ENCODE results near the gene ZNF609.

The ZNF609 gene

GRCh38 chr15:64678126-64678819 is 217.9 kb downstream of the ZNF609 start:
- no peak for DNase-seq

GRCh38 chr15:64680097-64680496 is 219.7 kb downstream of the ZNF609 start:
- no peak for DNase-seq

GRCh38 chr15:64681424-64682024 is 221.1 kb downstream of the ZNF609 start:
- peak; percentile 18 for DNase-seq

GRCh38 chr15:64682255-64682654 is 221.9 kb downstream of the ZNF609 start:
- no peak for DNase-seq

GRCh38 chr15:64683378-64683777 is 223.0 kb downstream of the ZNF609 start:
- DNase-seq = no peak

GRCh38 chr15:64685230-64685888 is 225.0 kb downstream of the ZNF609 start:
- no peak for DNase-seq

GRCh38 chr15:64686130-64686735 is 225.9 kb downstream of the ZNF609 start:
- peak; percentile 36 for DNase-seq

- no peak for DNase-seq
Measured at GRCh38 chr15:64687172-64687571, 226.8 kb downstream of the ZNF609 start.

- DNase-seq = no peak
Measured at GRCh38 chr15:64687688-64688087, 227.3 kb downstream of the ZNF609 start.

- DNase-seq = no peak
Measured at GRCh38 chr15:64688770-64689169, 228.4 kb downstream of the ZNF609 start.

GRCh38 chr15:64690008-64690407 is 229.6 kb downstream of the ZNF609 start:
- DNase-seq = no peak

- DNase-seq = no peak
Measured at GRCh38 chr15:64690578-64691296, 230.4 kb downstream of the ZNF609 start.

- no peak for DNase-seq
Measured at GRCh38 chr15:64691896-64692565, 231.7 kb downstream of the ZNF609 start.

- DNase-seq = no peak
Measured at GRCh38 chr15:64693134-64693533, 232.8 kb downstream of the ZNF609 start.

- no peak for DNase-seq
Measured at GRCh38 chr15:64694816-64695215, 234.4 kb downstream of the ZNF609 start.

- DNase-seq = no peak
Measured at GRCh38 chr15:64695561-64695992, 235.2 kb downstream of the ZNF609 start.

GRCh38 chr15:64696481-64696880 is 236.1 kb downstream of the ZNF609 start:
- DNase-seq = peak; percentile 29

GRCh38 chr15:64697911-64698369 is 237.6 kb downstream of the ZNF609 start:
- no peak for DNase-seq

GRCh38 chr15:64698823-64699222 is 238.4 kb downstream of the ZNF609 start:
- no peak for DNase-seq

GRCh38 chr15:64699751-64700388 is 239.5 kb downstream of the ZNF609 start:
- no peak for DNase-seq

- DNase-seq = no peak
Measured at GRCh38 chr15:64701051-64701450, 240.7 kb downstream of the ZNF609 start.
